Right ventricle myocardium inferior (tissue), 1 donor: ENCODE data around the gene RFLNA. TPM values are rescaled to one million over a fixed set of nuclear protein-coding genes. Genes with fewer than 3 reads are reported as not detected.
A peak's percentile ranks its signal among the peaks of the same experiment; 100 is the strongest.

Experiments
- ATAC-seq: fragments of 200-7000 bp; cut with Tn5 transposase; one replicate; pipeline ENCODE4 v1.9.1; 2020; ENCODE audit warnings: mild to moderate bottlenecking, moderate library complexity
- DNase-seq: peaks from one replicate; pipeline ENCODE4 v3.0.0; 2021; ENCODE audit errors: missing footprints
- intact Hi-C: fragments of 100-400 bp; cut with DNase I; formaldehyde crosslinking; loops from one replicate; pipeline ENCODE4 v1.11.0; 2022
- total RNA-seq: library from RNA; stranded (reverse); fragmentation: NEBNext Ultra II Directional; extraction: Animal tissue kit (Norgen Biotek cat#: 25700); gene quantifications from one replicate; pipeline ENCODE4 v1.2.1, GENCODE V29; 2021
- donor health status: DM: no; HTN: yes; CAD: no; lungs with severe emphysema.

The RFLNA gene
- total RNA-seq, 1 donor from 2014 or later, result 0.19 TPM

GRCh38 chr12:124347335-124347734, 52.4 kb downstream of the RFLNA start:
- intact Hi-C loops, result no loop called here
- DNase-seq (no peak), ATAC-seq (no peak)

GRCh38 chr12:124347805-124348658, 53.1 kb downstream of the RFLNA start:
- intact Hi-C loops, result no loop called here
- ATAC-seq, result no peak
- no peak for DNase-seq

GRCh38 chr12:124348659-124349380, 53.9 kb downstream of the RFLNA start:
- intact Hi-C loops, result no loop called here
- ATAC-seq (no peak), DNase-seq (no peak)

DNA sequence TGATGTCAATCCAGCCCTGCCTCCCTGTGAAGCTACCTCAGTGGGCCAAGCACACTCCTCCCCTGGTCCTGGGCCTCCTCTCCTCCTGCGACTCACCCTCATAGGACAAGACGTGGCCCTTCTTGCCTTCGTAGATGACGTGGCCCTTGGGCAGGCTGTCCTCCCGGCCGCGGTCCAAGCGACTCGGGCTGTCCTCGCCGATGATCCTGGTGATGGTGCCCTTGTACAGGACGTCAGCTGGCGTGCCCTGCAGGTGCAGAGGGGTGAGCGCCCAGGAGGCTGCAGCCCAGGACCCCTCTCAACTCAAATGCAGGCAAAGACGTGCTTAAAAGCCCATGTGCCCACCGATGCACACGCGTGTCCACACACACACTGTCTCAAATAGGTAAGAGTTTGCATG, 55.6 kb downstream of the RFLNA start:
- ATAC-seq (no peak), DNase-seq (no peak)
- intact Hi-C loops, result no loop called here

DNA sequence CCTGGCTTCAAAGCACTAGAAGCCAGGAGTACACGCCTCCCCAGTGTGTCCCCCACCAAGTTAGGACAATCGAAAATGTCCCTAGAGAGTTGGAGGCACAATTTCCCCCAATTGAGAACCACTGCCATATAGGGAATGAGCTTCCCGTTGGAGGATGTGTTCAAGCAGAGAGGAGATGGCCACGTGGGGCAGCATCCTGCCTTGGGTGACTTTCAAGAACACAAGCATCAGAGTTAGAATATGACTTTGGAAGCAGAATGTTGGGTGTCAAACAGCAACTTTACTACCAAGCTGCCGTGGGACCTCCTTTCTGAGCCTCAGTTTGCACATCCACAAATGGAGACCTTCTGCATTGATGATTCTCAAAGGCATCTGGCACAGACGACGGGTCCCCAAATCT, 56.5 kb downstream of the RFLNA start:
- ATAC-seq, result no peak
- intact Hi-C loops, result no loop called here
- DNase-seq, result no peak

- no peak for ATAC-seq
- no peak for DNase-seq
- intact Hi-C loops, result no loop called here
These were observed 57.4 kb downstream of the RFLNA start for GRCh38 chr12:124352257-124352656.

GRCh38 chr12:124352839-124353238, 57.9 kb downstream of the RFLNA start:
- intact Hi-C loops, result no loop called here
- DNase-seq, result peak; percentile 81
- peak; percentile 47 for ATAC-seq

DNA sequence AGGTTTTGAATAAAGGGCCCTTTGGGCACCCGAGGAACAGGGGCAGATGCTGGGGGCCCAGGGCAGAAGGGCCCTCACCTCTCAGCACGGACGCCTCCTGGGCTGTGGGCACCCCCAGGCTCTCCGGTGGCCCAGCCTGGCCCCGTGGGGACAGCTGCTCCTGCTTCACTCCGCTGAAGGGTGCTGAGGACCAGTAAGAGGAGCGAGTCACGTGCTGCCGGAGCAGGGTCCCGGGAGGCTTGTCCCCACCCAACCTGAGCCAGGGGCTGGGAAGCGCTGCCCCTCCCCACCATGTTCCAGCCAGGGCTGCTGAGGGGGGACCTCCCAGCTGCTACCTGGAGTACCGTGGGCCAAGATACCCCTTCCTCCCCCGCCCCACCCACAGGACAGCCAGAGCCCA, 59.5 kb downstream of the RFLNA start:
- no peak for DNase-seq
- intact Hi-C loops, result no loop called here
- ATAC-seq, result no peak

DNA sequence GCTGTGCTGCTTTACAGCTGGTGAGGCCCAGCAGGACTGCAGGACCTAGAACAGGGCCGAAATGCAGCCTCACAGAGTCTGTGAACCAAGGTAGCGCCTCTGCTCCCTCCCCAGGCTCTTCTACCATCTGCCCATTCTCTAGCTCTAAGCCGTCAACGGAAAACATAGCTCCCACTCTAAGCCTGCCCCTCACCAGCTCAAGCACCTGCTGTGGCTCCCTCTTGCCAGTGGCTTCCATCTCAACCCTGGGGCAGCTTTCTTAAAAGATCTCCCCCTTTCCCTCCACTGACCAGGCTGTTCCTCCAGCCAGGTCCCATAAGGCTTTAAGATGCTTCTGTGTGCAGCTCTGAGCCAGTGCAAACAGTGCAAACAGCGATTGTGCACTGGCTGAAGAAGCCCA, 61.3 kb downstream of the RFLNA start:
- ATAC-seq, result no peak
- no peak for DNase-seq
- intact Hi-C loops, result loop anchor here (5.0 kb wide), 1 partner anchor 411 kb away; no protein-coding TSS in a partner anchor

DNA sequence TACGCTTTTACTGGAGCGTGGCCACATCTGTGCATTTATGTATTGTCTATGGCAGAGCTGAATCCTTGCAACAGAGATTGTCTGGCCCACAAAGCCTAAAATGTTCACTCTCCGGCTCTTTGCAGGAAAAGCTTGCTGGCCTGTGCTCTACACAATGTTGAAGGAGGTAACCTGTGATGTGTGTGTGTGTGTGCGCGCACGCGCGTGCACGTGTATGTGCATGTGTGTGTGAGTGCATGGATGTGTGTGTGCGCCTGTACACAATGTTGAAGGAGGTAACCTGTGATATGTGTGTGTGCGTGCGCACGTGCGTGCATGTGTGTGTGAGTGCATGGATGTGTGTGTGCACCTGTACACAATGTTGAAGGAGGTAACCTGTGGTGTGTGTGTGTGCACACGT, 62.7 kb downstream of the RFLNA start:
- no peak for ATAC-seq
- DNase-seq, result no peak
- intact Hi-C loops, result loop anchor here (5.0 kb wide), 1 partner anchor 410 kb away; no protein-coding TSS in a partner anchor

DNA sequence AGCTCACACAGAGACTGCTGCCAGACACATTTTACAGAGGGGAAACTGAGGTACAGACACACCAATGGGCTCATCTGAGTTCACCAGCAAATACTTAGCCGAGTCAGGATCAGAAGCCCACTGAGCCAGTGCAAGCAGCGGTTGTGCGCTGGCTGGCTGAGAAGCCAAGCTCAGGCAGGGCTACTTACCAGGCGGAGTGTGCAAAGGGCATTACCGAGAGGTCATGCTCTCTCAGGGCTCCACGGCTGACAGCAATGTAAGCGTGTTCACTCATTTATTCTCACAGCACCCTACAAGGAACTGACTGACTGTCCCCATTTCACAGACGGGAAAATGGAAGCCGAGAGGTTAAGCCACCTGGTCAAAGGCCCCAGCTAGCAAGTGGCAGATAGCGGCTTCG, 63.7 kb downstream of the RFLNA start:
- intact Hi-C loops, result loop anchor here (5.0 kb wide), 1 partner anchor 409 kb away; no protein-coding TSS in a partner anchor
- DNase-seq (no peak), ATAC-seq (no peak)

- intact Hi-C loops, result loop anchor here (5.0 kb wide), 2 partner anchors 72 to 407 kb away; no protein-coding TSS in a partner anchor
- peak; percentile 93 for ATAC-seq
- DNase-seq, result peak; percentile 95
These were observed 65.0 kb downstream of the RFLNA start for GRCh38 chr12:124359671-124360581.

GRCh38 chr12:124361074-124361970, 66.4 kb downstream of the RFLNA start:
- DNase-seq, result no peak
- ATAC-seq, result no peak
- intact Hi-C loops, result loop anchor here (5.0 kb wide), 1 partner anchor 71 kb away; no protein-coding TSS in a partner anchor

- DNase-seq (no peak), ATAC-seq (no peak)
- intact Hi-C loops, result loop anchor here (5.0 kb wide), 1 partner anchor 70 kb away; no protein-coding TSS in a partner anchor
These were observed 67.1 kb downstream of the RFLNA start for GRCh38 chr12:124361996-124362395.

- DNase-seq (no peak), ATAC-seq (no peak)
- intact Hi-C loops, result loop anchor here (5.0 kb wide), 1 partner anchor 69 kb away; no protein-coding TSS in a partner anchor
These were observed 68.6 kb downstream of the RFLNA start for GRCh38 chr12:124363353-124363965.

DNA sequence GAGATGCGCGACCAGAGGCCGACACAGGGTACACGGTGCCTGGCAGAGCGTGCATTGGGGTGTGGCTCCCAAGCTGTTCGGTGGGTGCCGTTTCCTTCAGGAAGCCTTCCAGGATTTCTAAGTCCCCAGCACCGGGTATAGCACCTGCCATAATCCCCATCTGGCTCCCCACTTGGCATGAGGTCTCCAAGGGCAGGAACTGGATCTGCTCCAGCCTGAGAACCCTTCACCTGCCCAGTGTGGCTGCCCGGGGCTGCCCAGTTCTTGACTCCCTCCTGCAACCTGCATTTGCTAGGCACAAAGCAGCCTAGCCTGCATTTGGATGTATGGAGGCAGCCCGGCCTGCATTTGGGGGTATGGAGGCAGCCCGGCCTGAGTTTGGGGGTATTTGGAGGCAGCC, 69.7 kb downstream of the RFLNA start:
- ATAC-seq (no peak), DNase-seq (no peak)
- intact Hi-C loops, result loop anchor here (5.0 kb wide), 1 partner anchor 68 kb away; no protein-coding TSS in a partner anchor
